Hepatocyte (in vitro differentiated cells): Measurements from ENCODE around the gene ETV6.

Experiments
- EZH2 ChIP-seq: fragments of 200-600 bp; sonication (generic); IDR thresholded peaks from 2 replicates; pipeline ENCODE4 v1.6.1; 2016; ENCODE audit warnings: antibody characterized with exemption, mild to moderate bottlenecking, borderline replicate concordance
- EZH2phosphoT487 ChIP-seq: fragments of 200-600 bp; sonication (generic); IDR thresholded peaks from one replicate; pipeline ENCODE4 v1.6.1; 2018; ENCODE audit warnings: antibody characterized with exemption, mild to moderate bottlenecking, low read depth, moderate library complexity; ENCODE audit not compliant: unreplicated experiment, severe bottlenecking
- TF ChIP-seq, protein P1 (sequence below): fragments of 200-600 bp; sonication (generic); IDR thresholded peaks from 2 replicates; pipeline ENCODE4 v1.5.1; 2016; ENCODE audit warnings: antibody characterized with exemption, mild to moderate bottlenecking; ENCODE audit not compliant: poor library complexity

DNA sequence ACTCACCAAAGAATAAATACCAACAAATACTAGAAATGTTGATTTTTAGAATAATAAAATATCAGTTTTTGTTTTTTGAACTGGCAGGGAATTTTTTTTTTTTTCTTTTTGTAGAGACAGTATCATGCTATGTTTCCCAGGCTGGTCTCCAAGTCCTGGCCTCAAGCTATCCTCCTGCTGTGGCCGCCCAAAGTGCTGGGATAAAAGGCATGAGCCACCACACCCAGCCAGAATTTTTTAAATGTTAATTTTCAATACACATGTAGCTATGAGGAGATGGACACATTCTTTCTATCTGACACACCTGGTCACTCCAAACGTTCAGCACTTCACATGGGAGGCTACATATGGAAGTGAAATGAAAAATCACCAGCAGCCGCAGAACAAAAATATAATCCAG is 126.8 kb downstream of the ETV6 start:
- TF ChIP-seq, protein P1, sequence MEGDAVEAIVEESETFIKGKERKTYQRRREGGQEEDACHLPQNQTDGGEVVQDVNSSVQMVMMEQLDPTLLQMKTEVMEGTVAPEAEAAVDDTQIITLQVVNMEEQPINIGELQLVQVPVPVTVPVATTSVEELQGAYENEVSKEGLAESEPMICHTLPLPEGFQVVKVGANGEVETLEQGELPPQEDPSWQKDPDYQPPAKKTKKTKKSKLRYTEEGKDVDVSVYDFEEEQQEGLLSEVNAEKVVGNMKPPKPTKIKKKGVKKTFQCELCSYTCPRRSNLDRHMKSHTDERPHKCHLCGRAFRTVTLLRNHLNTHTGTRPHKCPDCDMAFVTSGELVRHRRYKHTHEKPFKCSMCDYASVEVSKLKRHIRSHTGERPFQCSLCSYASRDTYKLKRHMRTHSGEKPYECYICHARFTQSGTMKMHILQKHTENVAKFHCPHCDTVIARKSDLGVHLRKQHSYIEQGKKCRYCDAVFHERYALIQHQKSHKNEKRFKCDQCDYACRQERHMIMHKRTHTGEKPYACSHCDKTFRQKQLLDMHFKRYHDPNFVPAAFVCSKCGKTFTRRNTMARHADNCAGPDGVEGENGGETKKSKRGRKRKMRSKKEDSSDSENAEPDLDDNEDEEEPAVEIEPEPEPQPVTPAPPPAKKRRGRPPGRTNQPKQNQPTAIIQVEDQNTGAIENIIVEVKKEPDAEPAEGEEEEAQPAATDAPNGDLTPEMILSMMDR: no peak
- TF ChIP-seq EZH2 (no peak), EZH2phosphoT487 (no peak)
